MCF 10A (cell line): ENCODE data around the gene CXCL6. TPM values are rescaled to one million over a fixed set of nuclear protein-coding genes. Genes with fewer than 3 reads are reported as not detected.

ENCODE experiments used
- BruUV-seq: library from RNA; stranded (reverse); fragments of 400-500 nt; replicated peaks from 2 replicates; lab custom pipeline; 2021; lab: Mats Ljungman, UMichigan
- CTCF ChIA-PET: fragments of 300-600 bp; sonication (Branson Sonifier 250); formaldehyde crosslinking; extraction: SDS; loops from one replicate; lab custom pipeline; 2021; ENCODE audit warnings: antibody characterized with exemption, inconsistent platforms; lab: Yijun Ruan, JAX
- POLR2A ChIA-PET: fragments of 300-600, 350-650 bp; sonication (Branson Sonifier 250); formaldehyde crosslinking; extraction: SDS; loops from one replicate; lab custom pipeline; 2020; ENCODE audit warnings: antibody characterized with exemption, inconsistent platforms; lab: Yijun Ruan, JAX
- DNase-seq: peaks from one replicate; pipeline ENCODE4 v3.0.0-alpha.2; 2018; ENCODE audit not compliant: unreplicated experiment
- H3K27ac Mint-ChIP-seq: one replicate; pipeline ENCODE4 v1.8.0; 2022; ENCODE audit warnings: mild to moderate bottlenecking, low read depth, mixed read lengths; ENCODE audit not compliant: unreplicated experiment
- H3K27me3 Mint-ChIP-seq: one replicate; pipeline ENCODE4 v1.8.0; 2022; ENCODE audit warnings: mixed read lengths; ENCODE audit not compliant: insufficient read depth, unreplicated experiment
- H3K36me3 Mint-ChIP-seq: one replicate; pipeline ENCODE4 v1.8.0; 2022; ENCODE audit warnings: mild to moderate bottlenecking, moderate library complexity, mixed read lengths; ENCODE audit not compliant: insufficient read depth, unreplicated experiment
- H3K4me1 Mint-ChIP-seq: one replicate; pipeline ENCODE4 v1.8.0; 2022; ENCODE audit warnings: mixed read lengths; ENCODE audit not compliant: insufficient read depth, unreplicated experiment
- H3K4me3 Mint-ChIP-seq: one replicate; pipeline ENCODE4 v1.8.0; 2022; ENCODE audit warnings: mild to moderate bottlenecking, moderate library complexity, mixed read lengths; ENCODE audit not compliant: unreplicated experiment
- H3K9me3 Mint-ChIP-seq: one replicate; pipeline ENCODE4 v1.8.0; 2022; ENCODE audit warnings: mixed read lengths; ENCODE audit not compliant: unreplicated experiment
- CTCF ChIP-seq: fragments of 200-600 bp; IDR thresholded peaks from one replicate; pipeline ENCODE4 v1.8.0; 2022; ENCODE audit warnings: antibody characterized with exemption, mild to moderate bottlenecking; ENCODE audit not compliant: unreplicated experiment
- intact Hi-C: fragments of 100-400 bp; cut with micrococcal nuclease; formaldehyde crosslinking; loops from 2 replicates; pipeline ENCODE4 v1.14.1; 2022
- total RNA-seq: library from RNA; stranded (reverse); gene quantifications from 2 replicates; pipeline ENCODE4 v1.2.3, GENCODE V29; 2022

The CXCL6 gene
- total RNA-seq, 1 experiment from 2014 or later, result not detected

GRCh38 chr4:73814679-73815078, 21.8 kb upstream of the CXCL6 start:
- POLR2A ChIA-PET, result interaction anchor here (1.0 kb wide), 1 partner anchor 53 kb away, joined by 3 read pairs; no protein-coding TSS in a partner anchor
- DNase-seq, result no peak

GRCh38 chr4:73815145-73815544, 21.3 kb upstream of the CXCL6 start:
- BruUV-seq, result no TSS peak
- intact Hi-C loops, result no loop called here
- DNase-seq, result no peak

More at GRCh38 chr4:73814679-73815078, 21.8 kb upstream of the CXCL6 start:
- CTCF ChIA-PET, result no interaction called here
- no peaks in the 10 kb centered on the region for H3K36me3 Mint-ChIP-seq
- no TSS peak for BruUV-seq
- no peak for TF ChIP-seq CTCF
- H3K27ac Mint-ChIP-seq, result peak overlapping the region; percentile 25
- intact Hi-C loops, result no loop called here
- peaks cover 8% of the 10 kb centered on the region for H3K9me3 Mint-ChIP-seq
- no peaks in the 10 kb centered on the region for H3K27me3 Mint-ChIP-seq
- H3K4me1 Mint-ChIP-seq, result peaks cover 38% of the 10 kb centered on the region
- no peak overlapping the region for H3K4me3 Mint-ChIP-seq

DNA sequence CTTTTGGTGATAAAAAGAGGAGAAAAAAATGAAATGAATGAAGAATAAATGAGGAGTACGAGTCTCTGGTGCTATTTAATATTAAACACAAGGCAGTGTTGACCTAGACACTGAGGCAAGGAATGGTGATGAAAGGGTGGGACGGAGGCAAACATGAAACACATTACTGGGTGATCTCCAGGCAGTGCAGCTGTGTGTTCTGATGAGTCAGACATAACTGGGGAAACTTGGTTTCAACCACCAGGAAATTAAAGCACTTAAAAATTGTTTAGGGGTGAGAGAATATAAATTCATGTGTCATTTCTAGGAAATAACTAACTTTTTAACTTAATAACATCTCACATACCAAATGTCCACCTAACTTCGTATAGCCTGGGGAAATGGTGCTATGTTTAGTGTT, 19.7 kb upstream of the CXCL6 start:
- no peak for TF ChIP-seq CTCF
- ChIA-PET CTCF (interaction anchor here (1.2 kb wide), 1 partner anchor 155 kb away, joined by 3 read pairs; no protein-coding TSS in a partner anchor), POLR2A (no interaction called here)
- Mint-ChIP-seq H3K4me3 (no peak overlapping the region), H3K36me3 (no peaks in the 10 kb centered on the region), H3K27ac (peak overlapping the region; percentile 46), H3K27me3 (no peaks in the 10 kb centered on the region), H3K4me1 (peaks cover 38% of the 10 kb centered on the region), H3K9me3 (peaks cover 8% of the 10 kb centered on the region)
- no TSS peak for BruUV-seq
- intact Hi-C loops, result no loop called here
- peak; percentile 70 for DNase-seq

More at GRCh38 chr4:73815145-73815544, 21.3 kb upstream of the CXCL6 start:
- Mint-ChIP-seq H3K4me3 (no peak overlapping the region), H3K27ac (peak overlapping the region; percentile 25), H3K4me1 (peaks cover 38% of the 10 kb centered on the region), H3K27me3 (no peaks in the 10 kb centered on the region), H3K36me3 (no peaks in the 10 kb centered on the region), H3K9me3 (peaks cover 8% of the 10 kb centered on the region)
- ChIA-PET CTCF (no interaction called here), POLR2A (interaction anchor here (1.0 kb wide), 1 partner anchor 53 kb away, joined by 3 read pairs; no protein-coding TSS in a partner anchor)
- no peak for TF ChIP-seq CTCF

DNA sequence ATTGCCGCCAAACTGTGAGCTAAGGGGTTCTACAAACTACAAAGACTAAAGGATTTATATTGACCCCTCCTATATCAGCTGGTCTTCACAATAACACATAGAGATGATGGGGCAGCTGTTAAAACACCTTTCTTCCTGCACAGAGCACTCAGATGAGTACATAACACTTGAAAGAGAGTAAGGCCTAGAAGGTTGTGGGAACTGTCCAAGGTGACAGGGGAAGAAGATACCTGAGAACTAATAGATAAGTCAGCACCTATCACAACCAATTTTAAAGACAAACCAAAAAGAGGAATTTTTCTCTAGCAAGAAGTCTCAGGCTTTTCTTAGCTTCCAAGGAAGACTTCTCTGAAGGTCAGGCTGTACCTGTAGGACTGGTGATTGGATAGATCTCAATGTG, 19.1 kb upstream of the CXCL6 start:
- CTCF ChIA-PET, result no interaction called here

More for the DNA sequence above, 19.1 kb upstream of the CXCL6 start:
- POLR2A ChIA-PET, result no interaction called here
- Mint-ChIP-seq H3K36me3 (no peaks in the 10 kb centered on the region), H3K27ac (peak overlapping the region; percentile 46), H3K27me3 (no peaks in the 10 kb centered on the region), H3K4me1 (peaks cover 41% of the 10 kb centered on the region), H3K9me3 (peaks cover 8% of the 10 kb centered on the region), H3K4me3 (no peak overlapping the region)
- no peak for DNase-seq
- BruUV-seq, result no TSS peak
- no peak for TF ChIP-seq CTCF
- intact Hi-C loops, result no loop called here
